ENCODE data around the gene NFATC1. TPM values are rescaled to one million over a fixed set of nuclear protein-coding genes. Genes with fewer than 3 reads are reported as not detected.

The NFATC1 gene
- total RNA-seq, 1 donor from 2014 or later, result 8.1 TPM

DNA sequence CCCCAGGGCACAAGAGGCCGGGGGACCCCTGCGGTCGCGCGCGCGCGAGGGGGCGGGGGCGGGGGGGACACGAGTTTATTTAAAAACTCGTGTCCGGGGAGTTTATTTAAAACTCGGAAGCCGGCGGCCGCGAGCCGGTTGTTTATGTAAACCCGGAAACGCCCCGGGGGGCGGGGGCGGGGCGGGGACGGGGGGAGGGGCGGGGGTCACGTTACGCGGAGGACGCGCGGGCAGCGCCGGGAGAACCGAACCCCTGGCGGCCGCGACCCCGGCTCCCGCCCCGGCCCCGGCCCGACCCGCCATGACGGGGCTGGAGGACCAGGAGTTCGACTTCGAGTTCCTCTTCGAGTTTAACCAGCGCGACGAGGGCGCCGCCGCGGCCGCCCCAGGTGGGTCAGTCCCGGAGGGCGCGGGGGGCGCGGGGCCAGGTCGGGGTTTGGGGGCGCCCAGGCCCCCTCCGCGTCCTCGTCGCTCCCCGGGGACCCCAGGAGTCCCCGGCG lies 4.4 kb downstream of the NFATC1 start:
- no peak overlapping the region for H3K27ac Mint-ChIP-seq (ENCODE audit: unreplicated experiment)
- H3K4me3 Mint-ChIP-seq (ENCODE audit: unreplicated experiment), result no peak overlapping the region
- H3K36me3 Mint-ChIP-seq (ENCODE audit: unreplicated experiment), result no peaks in the 10 kb centered on the region
- DNase-seq (ENCODE audit: extremely low spot score, unreplicated experiment), result no peak
- TF ChIP-seq, protein P1, sequence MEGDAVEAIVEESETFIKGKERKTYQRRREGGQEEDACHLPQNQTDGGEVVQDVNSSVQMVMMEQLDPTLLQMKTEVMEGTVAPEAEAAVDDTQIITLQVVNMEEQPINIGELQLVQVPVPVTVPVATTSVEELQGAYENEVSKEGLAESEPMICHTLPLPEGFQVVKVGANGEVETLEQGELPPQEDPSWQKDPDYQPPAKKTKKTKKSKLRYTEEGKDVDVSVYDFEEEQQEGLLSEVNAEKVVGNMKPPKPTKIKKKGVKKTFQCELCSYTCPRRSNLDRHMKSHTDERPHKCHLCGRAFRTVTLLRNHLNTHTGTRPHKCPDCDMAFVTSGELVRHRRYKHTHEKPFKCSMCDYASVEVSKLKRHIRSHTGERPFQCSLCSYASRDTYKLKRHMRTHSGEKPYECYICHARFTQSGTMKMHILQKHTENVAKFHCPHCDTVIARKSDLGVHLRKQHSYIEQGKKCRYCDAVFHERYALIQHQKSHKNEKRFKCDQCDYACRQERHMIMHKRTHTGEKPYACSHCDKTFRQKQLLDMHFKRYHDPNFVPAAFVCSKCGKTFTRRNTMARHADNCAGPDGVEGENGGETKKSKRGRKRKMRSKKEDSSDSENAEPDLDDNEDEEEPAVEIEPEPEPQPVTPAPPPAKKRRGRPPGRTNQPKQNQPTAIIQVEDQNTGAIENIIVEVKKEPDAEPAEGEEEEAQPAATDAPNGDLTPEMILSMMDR (IDR thresholded peaks at IDR 0.05), result no peak
- H3K4me1 Mint-ChIP-seq (ENCODE audit: unreplicated experiment), result peaks cover 28% of the 10 kb centered on the region
- no peaks in the 10 kb centered on the region for H3K9me3 Mint-ChIP-seq (ENCODE audit: unreplicated experiment)
- H3K27me3 Mint-ChIP-seq (ENCODE audit: unreplicated experiment), result no peaks in the 10 kb centered on the region

DNA sequence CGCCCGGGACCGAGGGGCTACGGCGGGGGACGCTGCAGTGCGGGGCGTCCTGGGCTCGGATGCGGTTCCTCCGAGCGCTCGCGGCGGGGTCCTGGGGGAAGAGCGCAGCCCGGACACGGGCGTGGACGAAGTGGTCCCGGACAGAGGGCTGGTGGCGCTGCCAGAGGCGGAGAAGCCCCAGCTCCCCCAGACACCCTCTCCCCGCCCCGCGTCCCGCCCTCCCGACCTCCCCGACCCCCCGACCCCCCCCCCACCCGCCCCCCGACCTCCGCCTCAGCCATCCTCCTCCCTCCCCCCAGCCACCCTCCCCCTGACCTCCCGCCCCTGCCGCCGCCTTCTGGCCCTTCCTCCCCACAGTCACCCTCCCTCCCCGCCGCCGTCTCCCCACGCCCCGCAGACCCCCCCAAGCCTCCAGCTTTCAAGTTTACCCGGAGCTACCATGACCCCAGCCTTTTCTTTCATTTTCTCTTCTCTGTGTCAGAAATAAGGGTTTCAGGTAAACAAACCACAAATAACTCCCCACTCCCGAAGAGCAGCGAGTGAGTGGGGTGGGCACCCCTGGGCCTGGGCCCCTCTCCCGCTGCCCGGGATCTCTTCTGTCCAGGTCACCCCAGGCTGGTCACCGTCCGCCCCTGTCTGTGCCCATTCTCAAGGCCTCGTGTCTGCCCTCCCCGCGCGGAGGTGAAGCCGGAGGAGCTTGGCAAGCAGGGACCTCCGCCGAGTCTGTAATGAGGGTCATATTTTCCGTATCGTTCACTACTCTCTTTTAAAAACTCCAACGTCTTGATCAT lies 5.1 kb downstream of the NFATC1 start:
- Mint-ChIP-seq H3K27me3 (ENCODE audit: unreplicated experiment) (no peaks in the 10 kb centered on the region), H3K27ac (ENCODE audit: unreplicated experiment) (peak overlapping the region; percentile 57), H3K4me1 (ENCODE audit: unreplicated experiment) (peaks cover 29% of the 10 kb centered on the region), H3K36me3 (ENCODE audit: unreplicated experiment) (no peaks in the 10 kb centered on the region), H3K4me3 (ENCODE audit: unreplicated experiment) (peak overlapping the region; percentile 69), H3K9me3 (ENCODE audit: unreplicated experiment) (no peaks in the 10 kb centered on the region)
- DNase-seq (ENCODE audit: extremely low spot score, unreplicated experiment), result no peak
- TF ChIP-seq, protein P1 (IDR thresholded peaks at IDR 0.05), result no peak

DNA sequence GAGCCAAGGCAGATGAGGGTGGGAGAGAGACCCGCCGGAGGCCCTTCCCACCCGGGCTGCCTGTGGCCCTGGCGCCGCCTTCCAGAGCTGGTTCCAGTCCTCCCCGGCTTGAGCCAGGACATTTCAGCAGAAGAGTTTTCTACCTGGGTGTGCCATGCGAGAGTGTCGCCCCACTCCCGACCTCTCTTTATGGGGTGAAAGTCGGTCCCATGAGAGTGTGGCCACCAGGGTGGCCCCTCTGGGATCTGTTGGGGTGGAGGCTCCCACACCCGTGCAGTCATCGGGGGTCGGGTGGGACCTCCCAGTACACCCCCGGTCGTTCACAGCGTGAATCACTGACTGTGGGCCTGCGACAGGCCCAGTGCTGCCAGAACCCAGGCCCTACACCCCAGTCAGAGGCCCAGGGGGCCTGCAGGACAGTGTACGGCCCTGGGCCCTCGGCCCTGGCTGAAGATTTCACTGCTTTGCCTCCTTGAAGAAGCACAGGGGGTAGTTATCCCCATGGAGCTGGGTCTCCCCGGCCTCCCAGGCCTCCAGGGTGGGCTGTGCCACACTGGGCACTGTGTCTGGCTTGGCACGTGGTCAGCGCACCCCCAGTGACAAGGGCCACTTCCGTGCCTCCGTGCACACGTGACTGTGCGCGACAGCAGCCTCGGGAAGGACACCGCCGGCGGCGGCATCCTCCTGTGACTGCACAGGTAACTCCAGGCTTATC lies 5.9 kb downstream of the NFATC1 start:
- DNase-seq (ENCODE audit: extremely low spot score, unreplicated experiment), result no peak
- H3K36me3 Mint-ChIP-seq (ENCODE audit: unreplicated experiment), result no peaks in the 10 kb centered on the region
- peak overlapping the region; percentile 57 for H3K27ac Mint-ChIP-seq (ENCODE audit: unreplicated experiment)
- TF ChIP-seq, protein P1 (IDR thresholded peaks at IDR 0.05), result no peak
- peaks cover 33% of the 10 kb centered on the region for H3K4me1 Mint-ChIP-seq (ENCODE audit: unreplicated experiment)
- H3K4me3 Mint-ChIP-seq (ENCODE audit: unreplicated experiment), result peak overlapping the region; percentile 69
- H3K9me3 Mint-ChIP-seq (ENCODE audit: unreplicated experiment), result no peaks in the 10 kb centered on the region
- H3K27me3 Mint-ChIP-seq (ENCODE audit: unreplicated experiment), result no peaks in the 10 kb centered on the region

DNA sequence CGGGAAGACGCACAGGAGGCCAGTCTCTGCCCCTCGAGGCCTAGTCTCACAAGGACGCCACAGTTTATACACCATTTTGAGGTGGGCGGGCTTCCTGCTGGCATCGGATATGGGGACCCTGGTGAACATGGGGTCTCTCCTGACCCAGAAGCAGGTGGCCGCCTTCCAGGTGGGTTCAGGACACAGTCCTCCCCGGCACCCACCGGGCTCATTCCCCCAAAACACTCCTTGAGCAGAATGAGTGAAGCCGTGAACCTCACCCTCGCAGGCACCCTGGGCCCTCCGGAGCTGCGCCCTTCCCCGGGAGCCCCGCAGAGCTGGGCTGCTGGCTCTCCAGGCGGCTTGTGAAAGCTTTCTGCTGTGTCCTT lies 6.5 kb downstream of the NFATC1 start:
- TF ChIP-seq, protein P1 (IDR thresholded peaks at IDR 0.05), result no peak
- Mint-ChIP-seq H3K27me3 (ENCODE audit: unreplicated experiment) (no peaks in the 10 kb centered on the region), H3K27ac (ENCODE audit: unreplicated experiment) (peak overlapping the region; percentile 13), H3K36me3 (ENCODE audit: unreplicated experiment) (no peaks in the 10 kb centered on the region), H3K4me1 (ENCODE audit: unreplicated experiment) (peaks cover 32% of the 10 kb centered on the region), H3K9me3 (ENCODE audit: unreplicated experiment) (no peaks in the 10 kb centered on the region), H3K4me3 (ENCODE audit: unreplicated experiment) (no peak overlapping the region)
- no peak for DNase-seq (ENCODE audit: extremely low spot score, unreplicated experiment)

Measured in osteocyte (in vitro differentiated cells).